H9 (cell line): Measurements from ENCODE around the gene NAIF1. TPM values are rescaled to one million over a fixed set of nuclear protein-coding genes. Genes with fewer than 3 reads are reported as not detected.

Experiments
- DNase-seq: peaks from one replicate; pipeline ENCODE4 v3.0.0-alpha.2; 2017
- H2AFZ ChIP-seq: one replicate; pipeline ENCODE4 v1.6.1; 2013; ENCODE audit warnings: mild to moderate bottlenecking, low read length, control low read depth, moderate library complexity
- H2AK5ac ChIP-seq: 2 replicates; pipeline ENCODE4 v1.6.1; 2013; ENCODE audit warnings: low read length, control low read depth, mixed read lengths; ENCODE audit not compliant: insufficient read length
- H2BK120ac ChIP-seq: one replicate; pipeline ENCODE4 v1.6.1; 2013; ENCODE audit warnings: low read depth, mild to moderate bottlenecking, low read length, control low read depth, inconsistent platforms; ENCODE audit not compliant: poor library complexity, severe bottlenecking
- H2BK12ac ChIP-seq: 2 replicates; pipeline ENCODE4 v1.6.1; 2013; ENCODE audit warnings: low read length, control low read depth, mixed read lengths, low read depth; ENCODE audit not compliant: insufficient read length
- H2BK15ac ChIP-seq: 2 replicates; pipeline ENCODE4 v1.6.1; 2013; ENCODE audit warnings: low read depth, low read length, control low read depth
- H2BK20ac ChIP-seq: one replicate; pipeline ENCODE4 v1.6.1; 2013; ENCODE audit warnings: low read depth, mild to moderate bottlenecking, low read length, control low read depth, inconsistent platforms; ENCODE audit not compliant: poor library complexity, severe bottlenecking
- H2BK5ac ChIP-seq: 2 replicates; pipeline ENCODE4 v1.6.1; 2013; ENCODE audit warnings: low read length, control low read depth, mixed read lengths; ENCODE audit not compliant: insufficient read length
- H3K14ac ChIP-seq: 2 replicates; pipeline ENCODE4 v1.6.1; 2013; ENCODE audit warnings: low read length, control low read depth; ENCODE audit not compliant: insufficient read depth
- H3K18ac ChIP-seq: 2 replicates; pipeline ENCODE4 v1.6.1; 2013; ENCODE audit warnings: low read depth, mild to moderate bottlenecking, mixed read lengths, low read length, control low read depth; ENCODE audit not compliant: insufficient read length
- H3K23ac ChIP-seq: 2 replicates; pipeline ENCODE4 v1.6.1; 2013; ENCODE audit warnings: low read length, control low read depth, mixed read lengths, low read depth; ENCODE audit not compliant: insufficient read length
- H3K23me2 ChIP-seq: 2 replicates; pipeline ENCODE4 v1.6.1; 2013; ENCODE audit warnings: low read depth, mild to moderate bottlenecking, mixed read lengths, low read length, control low read depth; ENCODE audit not compliant: insufficient read length, poor library complexity, severe bottlenecking
- H3K27ac ChIP-seq: 2 replicates; pipeline ENCODE4 v1.5.1; 2013; ENCODE audit warnings: low read length, control low read depth, mixed read lengths, low read depth; ENCODE audit not compliant: insufficient read length
- H3K27me3 ChIP-seq: 2 replicates; pipeline ENCODE4 v1.6.1; 2013; ENCODE audit warnings: low read length, control low read depth, inconsistent platforms; ENCODE audit not compliant: insufficient read depth
- H3K4ac ChIP-seq: 2 replicates; pipeline ENCODE4 v1.6.1; 2013; ENCODE audit warnings: low read depth, mild to moderate bottlenecking, control low read depth, inconsistent platforms, low read length, moderate library complexity
- H3K4me1 ChIP-seq: 2 replicates; pipeline ENCODE4 v1.6.1; 2013; ENCODE audit warnings: low read length, control low read depth, inconsistent platforms; ENCODE audit not compliant: insufficient read depth
- H3K4me2 ChIP-seq: 2 replicates; pipeline ENCODE4 v1.6.1; 2013; ENCODE audit warnings: low read length, control low read depth, mixed read lengths; ENCODE audit not compliant: insufficient read length, insufficient read depth
- H3K56ac ChIP-seq: 2 replicates; pipeline ENCODE4 v1.6.1; 2013; ENCODE audit warnings: low read depth, mild to moderate bottlenecking, mixed read lengths, low read length, control low read depth; ENCODE audit not compliant: insufficient read length
- H3K79me1 ChIP-seq: 2 replicates; pipeline ENCODE4 v1.6.1; 2013; ENCODE audit warnings: low read depth, mild to moderate bottlenecking, moderate library complexity, low read length, control low read depth, inconsistent platforms; ENCODE audit not compliant: insufficient read depth, poor library complexity, severe bottlenecking
- H3K79me2 ChIP-seq: 2 replicates; pipeline ENCODE4 v1.6.1; 2013; ENCODE audit warnings: low read length, control low read depth, inconsistent platforms; ENCODE audit not compliant: insufficient read depth
- H3K9ac ChIP-seq: 2 replicates; pipeline ENCODE4 v1.6.1; 2013; ENCODE audit warnings: low read length, control low read depth, mixed read lengths; ENCODE audit not compliant: insufficient read length; ENCODE audit errors: extremely low read depth
- H3K9me3 ChIP-seq: one replicate; pipeline ENCODE4 v1.6.1; 2013; ENCODE audit warnings: low read depth, low read length, inconsistent platforms; ENCODE audit not compliant: control insufficient read depth
- H3T11ph ChIP-seq: one replicate; pipeline ENCODE4 v1.6.1; 2013; ENCODE audit warnings: mild to moderate bottlenecking, low read length, control low read depth, inconsistent platforms
- H4K20me1 ChIP-seq: one replicate; pipeline ENCODE4 v1.6.1; 2013; ENCODE audit not compliant: control insufficient read depth, insufficient read length, insufficient read depth
- H4K5ac ChIP-seq: 2 replicates; pipeline ENCODE4 v1.6.1; 2013; ENCODE audit warnings: low read depth, mild to moderate bottlenecking, mixed read lengths, low read length, control low read depth; ENCODE audit not compliant: insufficient read length
- H4K8ac ChIP-seq: replicated peaks from 2 replicates; pipeline ENCODE4 v1.6.1; 2013; ENCODE audit warnings: low read length, control low read depth, mixed read lengths, low read depth; ENCODE audit not compliant: insufficient read length
- H4K91ac ChIP-seq: 2 replicates; pipeline ENCODE4 v1.6.1; 2013; ENCODE audit warnings: low read depth, mild to moderate bottlenecking, moderate library complexity, mixed read lengths, low read length, control low read depth; ENCODE audit not compliant: insufficient read length
- H3K27ac Mint-ChIP-seq, 3 experiments: 2 replicates in 2 of 3; 3 replicates in 1 of 3; pipeline ENCODE4 v1.8.0; 2020 to 2021; ENCODE audit warnings: mixed read lengths in 3 of 3, mild to moderate bottlenecking in 1 of 3, moderate library complexity in 1 of 3
- H3K27me3 Mint-ChIP-seq: 2 replicates; pipeline ENCODE4 v1.8.0; 2021; ENCODE audit warnings: low read depth, mild to moderate bottlenecking, moderate library complexity, mixed read lengths
- H3K36me3 Mint-ChIP-seq, 3 experiments: 2 replicates in 2 of 3; 3 replicates in 1 of 3; pipeline ENCODE4 v1.8.0; 2020 to 2021; ENCODE audit warnings: low read depth in 3 of 3, mixed read lengths in 3 of 3; ENCODE audit not compliant: insufficient read depth in 1 of 3
- H3K4me1 Mint-ChIP-seq, 2 experiments: 2 replicates each; pipeline ENCODE4 v1.8.0; 2020; ENCODE audit warnings: mixed read lengths in 2 of 2
- H3K4me3 Mint-ChIP-seq, 2 experiments: 2 replicates in 1 of 2; 3 replicates in 1 of 2; pipeline ENCODE4 v1.8.0; 2020 to 2021; ENCODE audit warnings: mild to moderate bottlenecking in 2 of 2, mixed read lengths in 2 of 2, moderate library complexity in 1 of 2
- H3K9me3 Mint-ChIP-seq, 2 experiments: 2 replicates in 1 of 2; 3 replicates in 1 of 2; pipeline ENCODE4 v1.8.0; 2020; ENCODE audit warnings: mild to moderate bottlenecking in 2 of 2, mixed read lengths in 2 of 2, moderate library complexity in 1 of 2
- WGBS: extraction: QIAGEN DNeasy Blood & Tissue Kit; methylation state at CpG from one replicate; pipeline ENCODE4 v1.1.7; 2013; ENCODE audit warnings: missing lambda C conversion rate, low lambda C conversion rate, mixed read lengths; ENCODE audit not compliant: insufficient read length; ENCODE audit errors: extremely low coverage; 5-methylcytosine and 5-hydroxymethylcytosine counted together
- total RNA-seq: library from RNA; stranded (reverse); gene quantifications from 2 replicates; pipeline ENCODE4 v1.2.1, GENCODE V29; 2021
- TF ChIP-seq, protein P1 (sequence below): fragments of 200-600 bp; sonication (generic); conservative IDR thresholded peaks from 3 replicates; pipeline ENCODE4 v1.8.0; 2021; ENCODE audit warnings: antibody characterized with exemption, mild to moderate bottlenecking

The NAIF1 gene
- total RNA-seq, 1 experiment from 2014 or later: 6.3 TPM

GRCh38 chr9:128093011-128093410 lies 25.9 kb upstream of the NAIF1 start:
- no peak overlapping the region for H3K27ac ChIP-seq
- H3K18ac ChIP-seq: no peak overlapping the region
- no peaks in the 10 kb centered on the region for H3K4me1 ChIP-seq
- H2BK20ac ChIP-seq: no peak overlapping the region
- no peak overlapping the region for H2BK5ac ChIP-seq
- no peak overlapping the region for H3K4me3 Mint-ChIP-seq
- no peak overlapping the region for H4K8ac ChIP-seq
- H4K5ac ChIP-seq: no peak overlapping the region
- H3K9me3 Mint-ChIP-seq: no peaks in the 10 kb centered on the region
- TF ChIP-seq, protein P1, sequence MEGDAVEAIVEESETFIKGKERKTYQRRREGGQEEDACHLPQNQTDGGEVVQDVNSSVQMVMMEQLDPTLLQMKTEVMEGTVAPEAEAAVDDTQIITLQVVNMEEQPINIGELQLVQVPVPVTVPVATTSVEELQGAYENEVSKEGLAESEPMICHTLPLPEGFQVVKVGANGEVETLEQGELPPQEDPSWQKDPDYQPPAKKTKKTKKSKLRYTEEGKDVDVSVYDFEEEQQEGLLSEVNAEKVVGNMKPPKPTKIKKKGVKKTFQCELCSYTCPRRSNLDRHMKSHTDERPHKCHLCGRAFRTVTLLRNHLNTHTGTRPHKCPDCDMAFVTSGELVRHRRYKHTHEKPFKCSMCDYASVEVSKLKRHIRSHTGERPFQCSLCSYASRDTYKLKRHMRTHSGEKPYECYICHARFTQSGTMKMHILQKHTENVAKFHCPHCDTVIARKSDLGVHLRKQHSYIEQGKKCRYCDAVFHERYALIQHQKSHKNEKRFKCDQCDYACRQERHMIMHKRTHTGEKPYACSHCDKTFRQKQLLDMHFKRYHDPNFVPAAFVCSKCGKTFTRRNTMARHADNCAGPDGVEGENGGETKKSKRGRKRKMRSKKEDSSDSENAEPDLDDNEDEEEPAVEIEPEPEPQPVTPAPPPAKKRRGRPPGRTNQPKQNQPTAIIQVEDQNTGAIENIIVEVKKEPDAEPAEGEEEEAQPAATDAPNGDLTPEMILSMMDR: no peak
- no peaks in the 10 kb centered on the region; the same call in 1 of the 2 replicates for H3K79me2 ChIP-seq
- H3T11ph ChIP-seq: no peak overlapping the region
- no CpG with 5 or more reads among the region's 4 CpGs for WGBS
- no peaks in the 10 kb centered on the region for H4K20me1 ChIP-seq
- H2AK5ac ChIP-seq: no peak overlapping the region
- H3K4me2 ChIP-seq: no peak overlapping the region
- H2BK12ac ChIP-seq: no peak overlapping the region
- no peak overlapping the region for H2BK120ac ChIP-seq
- H3K56ac ChIP-seq: no peak overlapping the region
- no peak for DNase-seq
- H3K27me3 ChIP-seq: no peaks in the 10 kb centered on the region
- no peak overlapping the region for H3K23ac ChIP-seq
- H3K23me2 ChIP-seq: no peaks in the 10 kb centered on the region
- H3K4ac ChIP-seq: no peak overlapping the region
- H3K9me3 ChIP-seq: no peaks in the 10 kb centered on the region
- H3K27ac Mint-ChIP-seq: peak overlapping the region in 2 of 3 experiments; percentile 84 to 98; a peak in 2 of 7 replicates
- no peak overlapping the region for H2BK15ac ChIP-seq
- peaks cover 33 to 35% of the 10 kb centered on the region in 2 experiments for H3K4me1 Mint-ChIP-seq
- H4K91ac ChIP-seq: no peak overlapping the region
- H3K27me3 Mint-ChIP-seq: no peaks in the 10 kb centered on the region
- no peak overlapping the region for H3K14ac ChIP-seq
- H3K79me1 ChIP-seq: peaks cover 8% of the 10 kb centered on the region
- peaks cover 0 to 1% (median 0%) of the 10 kb centered on the region in 3 experiments; a peak in 2 of 7 replicates for H3K36me3 Mint-ChIP-seq
- H3K9ac ChIP-seq: no peak overlapping the region
- H2AFZ ChIP-seq: no peak overlapping the region
